Measurements from ENCODE around the gene TRPV2. TPM values are rescaled to one million over a fixed set of nuclear protein-coding genes. Genes with fewer than 3 reads are reported as not detected.

The TRPV2 gene
- total and polyA plus RNA-seq, 2 of the 4 experiments (the other 2 are of a cell fraction), result 30.8 to 32.8 TPM

GRCh38 chr17:16464303-16465051, 49.1 kb downstream of the TRPV2 start (continued):
- TF ChIP-seq SMC3 (IDR thresholded peaks at IDR 0.05; ENCODE audit: low read depth, low read length), result no peak

- no peaks in the 10 kb centered on the region for H3K9me3 ChIP-seq (ENCODE audit: control insufficient read depth, insufficient read depth, low read length)
These were observed 49.6 kb downstream of the TRPV2 start for GRCh38 chr17:16465052-16465312.

More at GRCh38 chr17:16465052-16465312, 49.6 kb downstream of the TRPV2 start:
- no peak overlapping the region for H2BK20ac ChIP-seq (ENCODE audit: low read depth, low read length)
- TF ChIP-seq RFX5 (IDR thresholded peaks at IDR 0.05; ENCODE audit: low read depth, low read length) (no peak), CHD1 (IDR thresholded peaks at IDR 0.05; ENCODE audit: low read depth, low read length) (no peak), RAD21 (IDR thresholded peaks at IDR 0.05; ENCODE audit: low read length) (no peak), SMC3 (IDR thresholded peaks at IDR 0.05; ENCODE audit: low read depth, low read length) (no peak), MXI1 (IDR thresholded peaks at IDR 0.05; ENCODE audit: borderline replicate concordance, low read depth, low read length) (no peak), NFE2L2 (IDR thresholded peaks at IDR 0.05; ENCODE audit: low read depth, low read length) (no peak), USF2 (IDR thresholded peaks at IDR 0.05; ENCODE audit: low read depth, low read length) (no peak), MAFK (IDR thresholded peaks at IDR 0.05; ENCODE audit: low read depth, low read length) (no peak), CEBPB (IDR thresholded peaks at IDR 0.05; ENCODE audit: low read depth, low read length) (no peak), FOS (IDR thresholded peaks at IDR 0.05; ENCODE audit: low read depth, low read length) (no peak), BHLHE40 (IDR thresholded peaks at IDR 0.05; ENCODE audit: low read depth, low read length) (no peak), POLR2A (IDR thresholded peaks at IDR 0.05; ENCODE audit: low read depth, low read length) (no peak), ELK1 (IDR thresholded peaks at IDR 0.05; ENCODE audit: borderline replicate concordance, low read depth, low read length) (no peak)
- H4K8ac ChIP-seq (ENCODE audit: low read depth in 2 of 2, low read length in 2 of 2), result no peak overlapping the region
- H3K23ac ChIP-seq (ENCODE audit: low read depth, low read length), result no peak overlapping the region
- in situ Hi-C loops (cut with MboI; ENCODE audit: low sequenced_read_pairs) (loop anchor here (5.0 kb wide), 1 partner anchor 52 kb away; no protein-coding TSS in a partner anchor), dilution Hi-C loops (cut with HindIII; ENCODE audit: low sequenced_read_pairs, unreplicated experiment) (no loop called here), intact Hi-C loops (cut with micrococcal nuclease) (no loop called here)
- ATAC-seq (ENCODE audit: low read depth), result no peak
- no peaks in the 10 kb centered on the region for H3K27me3 ChIP-seq (ENCODE audit: control insufficient read depth, insufficient read depth, low read length)
- H4K91ac ChIP-seq (ENCODE audit: insufficient read depth, low read depth, low read length), result no peak overlapping the region
- peaks cover 7% of the 10 kb centered on the region; the same call in 1 of the 2 replicates for H3K9me1 ChIP-seq (ENCODE audit: insufficient read depth, low read length)
- H3K4ac ChIP-seq (ENCODE audit: low read depth, low read length), result no peak overlapping the region
- peaks cover 12% of the 10 kb centered on the region for H3K4me1 ChIP-seq (ENCODE audit: control insufficient read depth, insufficient read depth, low read length)
- no peak overlapping the region for H2BK5ac ChIP-seq (ENCODE audit: low read depth, low read length, poor library complexity, severe bottlenecking)
- H3K56ac ChIP-seq (ENCODE audit: extremely low read depth, insufficient read depth, low read length), result no peak overlapping the region
- H3K9ac ChIP-seq (ENCODE audit: low read depth, low read length), result no peak overlapping the region
- peaks cover 3% of the 10 kb centered on the region for H4K20me1 ChIP-seq (ENCODE audit: insufficient read depth, low read length)
- POLR2A ChIA-PET (ENCODE audit: unreplicated experiment), result no interaction called here
- H3K4me3 ChIP-seq (ENCODE audit: insufficient read depth, low read depth, low read length), result no peak overlapping the region
- CTCF ChIA-PET, result no interaction called here
- no peak overlapping the region for H4K5ac ChIP-seq (ENCODE audit: low read depth, low read length)
- DNase-seq, result no peak
- H2BK15ac ChIP-seq (ENCODE audit: low read depth, low read length), result no peak overlapping the region
- H2BK120ac ChIP-seq (ENCODE audit: low read depth, low read length), result no peak overlapping the region
- H3K36me3 ChIP-seq (ENCODE audit: control insufficient read depth, insufficient read depth, low read length), result no peaks in the 10 kb centered on the region; the same call in 1 of the 2 replicates
- H2AFZ ChIP-seq (replicated peaks; ENCODE audit: low read length, poor library complexity), result no peak overlapping the region
- H3K79me1 ChIP-seq (ENCODE audit: low read depth in 1 of 2, low read length in 2 of 2), result no peaks in the 10 kb centered on the region
- no TSS peak for BruUV-seq (replicated peaks)
- H2AK9ac ChIP-seq (replicated peaks; ENCODE audit: low read depth, low read length, poor library complexity), result peak overlapping the region; percentile 30
- H3K27ac ChIP-seq (ENCODE audit: insufficient read depth, low read length), result no peak overlapping the region
- no peak overlapping the region for H3K4me2 ChIP-seq (ENCODE audit: low read depth, low read length)
- H3K14ac ChIP-seq (replicated peaks; ENCODE audit: low read depth, low read length), result no peak overlapping the region
- no CpG with 5 or more reads among the region's 3 CpGs for WGBS, 2 experiments (ENCODE audit: extremely low coverage in 2 of 2, insufficient read length in 1 of 2)
- H2AK5ac ChIP-seq (ENCODE audit: low read depth, low read length), result 0 out of 2 replicates have a peak overlapping the region, but pooled peaks have one; percentile 18
- no peak overlapping the region for H3K18ac ChIP-seq (ENCODE audit: low read depth, low read length)

Measured in IMR-90 (cell line).